Stimulated activated CD8-positive, alpha-beta memory T cell treated with anti-CD3 and anti-CD28 coated beads, Interleukin-15, amount 100 ng/mL, for 4 hours (primary cell): ENCODE data around the gene FOXO1.

Experiments
- DNase-seq, 2 donors: peaks; one replicate each; pipeline ENCODE4 v3.0.0-alpha.2; 2020; ENCODE audit warnings: low read depth in 2 of 2

FOXO1 gene

GRCh38 chr13:40540328-40541044 is 126.0 kb downstream of the FOXO1 start:
- DNase-seq = no peak

DNA sequence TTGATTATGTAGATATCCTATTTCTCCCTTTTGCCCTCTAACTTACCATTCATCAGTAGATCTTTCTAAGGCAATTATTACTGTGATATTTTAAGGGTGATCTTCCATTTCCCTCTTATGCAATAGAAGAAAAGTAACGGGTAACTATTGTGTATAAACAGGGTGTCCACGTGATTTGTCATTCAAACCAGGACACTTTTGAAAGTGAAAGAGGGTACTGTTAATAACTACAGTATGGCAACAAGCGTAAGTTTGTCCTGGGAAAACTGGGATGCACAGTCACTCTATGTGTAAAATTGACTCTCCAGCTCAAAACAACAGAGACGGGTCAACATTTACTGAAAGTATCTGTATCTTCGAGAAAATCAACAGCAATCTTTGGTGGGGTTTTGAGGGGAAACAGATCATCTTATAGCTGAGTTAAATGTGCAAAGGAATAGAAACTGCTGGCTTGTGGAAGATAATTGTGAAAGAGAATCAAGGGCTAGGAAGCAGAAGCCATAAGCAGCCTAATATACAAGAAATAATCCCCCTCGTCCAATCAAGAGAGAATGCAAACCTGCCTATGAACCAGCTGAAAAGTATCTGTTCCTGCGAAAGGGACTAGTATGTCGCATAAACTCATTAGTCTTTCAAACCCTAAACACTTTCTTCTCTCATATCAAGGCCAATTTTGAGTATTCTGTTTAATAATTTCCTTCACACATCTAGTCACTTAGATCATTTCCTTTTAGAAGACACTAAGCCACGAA is 126.7 kb downstream of the FOXO1 start:
- DNase-seq = no peak

- DNase-seq = no peak
These were observed 129.1 kb downstream of the FOXO1 start for GRCh38 chr13:40537146-40537895.

GRCh38 chr13:40536443-40537113 is 129.9 kb downstream of the FOXO1 start:
- no peak for DNase-seq

GRCh38 chr13:40535345-40535836 is 131.1 kb downstream of the FOXO1 start:
- DNase-seq = no peak

GRCh38 chr13:40534456-40534855 is 132.0 kb downstream of the FOXO1 start:
- no peak for DNase-seq

- DNase-seq = no peak
These were observed 133.4 kb downstream of the FOXO1 start for GRCh38 chr13:40533072-40533471.

- DNase-seq = no peak
These were observed 135.5 kb downstream of the FOXO1 start for GRCh38 chr13:40530961-40531360.

GRCh38 chr13:40528881-40529280 is 137.6 kb downstream of the FOXO1 start:
- DNase-seq = no peak

DNA sequence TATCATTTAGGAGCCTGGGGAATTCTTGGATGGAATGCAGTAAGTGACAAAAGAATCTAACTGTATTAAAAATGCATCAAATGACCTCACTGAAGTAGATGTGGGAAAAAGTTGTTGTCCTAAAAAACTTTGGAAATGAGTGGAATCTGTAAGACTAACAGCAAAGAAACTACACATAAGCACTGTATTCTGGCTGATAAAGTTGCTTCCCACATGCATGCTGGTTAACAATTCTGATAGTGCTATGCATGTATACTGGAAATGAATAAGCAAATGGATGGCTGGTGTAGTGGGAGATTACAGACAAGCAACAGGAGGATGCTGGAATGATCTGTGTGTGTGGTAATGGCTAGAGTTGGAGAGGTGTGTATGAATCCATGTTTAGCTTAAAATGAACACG is 138.5 kb downstream of the FOXO1 start:
- DNase-seq = no peak

- DNase-seq = no peak
These were observed 144.2 kb downstream of the FOXO1 start for GRCh38 chr13:40522282-40522681.

- no peak for DNase-seq
These were observed 145.5 kb downstream of the FOXO1 start for GRCh38 chr13:40520916-40521315.

DNA sequence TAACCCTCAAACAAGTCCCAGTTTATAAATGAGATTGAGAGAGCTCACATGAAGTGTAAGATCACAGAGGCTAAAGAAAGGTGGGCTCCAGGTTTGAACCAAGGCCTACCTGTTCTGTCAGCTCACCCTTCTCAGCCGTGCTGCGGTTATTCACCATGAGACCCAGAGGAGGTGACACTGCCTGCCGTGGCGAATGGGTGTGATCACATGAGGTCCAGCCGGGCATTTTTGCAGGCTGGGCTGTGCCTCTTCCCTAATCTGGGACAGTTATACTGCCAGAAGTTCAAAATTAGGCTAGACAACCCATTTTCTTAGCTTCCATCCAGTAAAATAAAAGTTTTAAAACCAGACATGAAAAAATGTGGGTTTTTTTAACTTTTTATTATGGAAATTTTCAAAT is 146.8 kb downstream of the FOXO1 start:
- DNase-seq = no peak

DNA sequence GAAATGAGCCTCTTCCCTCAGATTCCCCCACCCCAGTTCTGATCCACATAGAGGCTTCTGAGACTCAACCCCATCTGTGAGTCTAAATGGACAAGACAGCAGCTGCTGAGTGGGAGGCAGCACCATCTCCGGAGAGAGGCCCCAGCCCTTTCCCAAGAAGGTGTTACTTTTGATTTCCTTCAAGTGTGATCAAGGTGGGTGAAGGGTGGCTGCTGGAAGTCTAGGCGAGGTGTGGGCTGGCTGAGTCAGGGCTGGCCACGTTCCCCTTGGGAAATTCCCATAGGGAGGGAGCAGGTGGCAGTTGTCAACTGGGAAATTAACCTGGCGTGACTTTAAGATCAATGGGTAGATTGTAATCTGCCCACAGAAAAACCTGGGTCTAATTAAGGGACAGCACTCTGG is 148.0 kb downstream of the FOXO1 start:
- peak; percentile 17 to 41 for DNase-seq

DNA sequence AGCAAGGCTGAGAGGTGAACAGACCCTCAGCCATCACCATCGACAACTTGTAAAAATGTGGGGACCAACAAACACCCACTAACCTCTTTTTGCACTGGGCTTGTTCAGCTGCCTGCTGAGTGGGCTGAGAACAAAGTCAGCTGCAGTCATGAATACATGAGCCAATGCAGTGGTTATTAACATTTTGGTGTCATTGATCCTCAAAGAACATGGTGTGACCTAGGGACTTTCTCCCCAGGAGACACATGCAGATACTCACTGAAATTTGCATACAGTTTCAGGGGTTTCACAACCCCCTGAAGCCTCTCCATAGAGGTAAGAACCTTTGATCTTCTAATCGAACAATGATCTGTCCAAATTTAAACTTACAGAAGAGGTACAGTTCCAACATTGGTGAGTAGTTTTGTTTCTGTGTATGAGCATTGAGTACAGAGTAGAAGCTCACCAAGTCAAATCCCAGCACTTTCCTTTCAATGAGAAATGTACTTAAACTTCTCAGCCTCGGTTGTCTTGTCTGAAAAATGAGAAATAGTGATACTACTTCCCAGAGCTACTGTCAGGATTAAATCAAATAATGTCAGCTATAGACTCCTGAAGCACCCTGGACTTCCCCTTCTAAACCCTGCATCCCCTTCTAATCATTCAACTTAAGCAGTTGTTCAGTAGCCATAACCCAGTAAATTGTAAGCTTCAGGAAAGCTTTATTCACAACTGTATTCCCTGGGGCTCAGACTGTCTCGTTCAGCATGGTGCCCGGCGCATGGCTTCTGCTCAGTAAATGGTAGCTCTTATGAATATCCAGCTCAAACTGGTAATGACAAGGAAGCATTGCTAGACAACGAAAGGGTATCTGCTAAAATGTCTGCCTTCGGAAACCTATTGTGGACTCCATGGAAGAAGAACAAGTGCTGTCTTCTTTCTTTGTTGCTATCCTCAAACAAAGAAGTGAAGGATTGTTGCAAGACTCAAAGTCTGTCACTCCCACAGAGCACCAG is 148.7 kb downstream of the FOXO1 start:
- DNase-seq = no peak

GRCh38 chr13:40515702-40516101 is 150.7 kb downstream of the FOXO1 start:
- DNase-seq = no peak

- DNase-seq = no peak
These were observed 151.6 kb downstream of the FOXO1 start for GRCh38 chr13:40514802-40515201.

GRCh38 chr13:40509876-40510275 is 156.6 kb downstream of the FOXO1 start:
- no peak for DNase-seq

- DNase-seq = no peak
These were observed 157.6 kb downstream of the FOXO1 start for GRCh38 chr13:40508767-40509342.

DNA sequence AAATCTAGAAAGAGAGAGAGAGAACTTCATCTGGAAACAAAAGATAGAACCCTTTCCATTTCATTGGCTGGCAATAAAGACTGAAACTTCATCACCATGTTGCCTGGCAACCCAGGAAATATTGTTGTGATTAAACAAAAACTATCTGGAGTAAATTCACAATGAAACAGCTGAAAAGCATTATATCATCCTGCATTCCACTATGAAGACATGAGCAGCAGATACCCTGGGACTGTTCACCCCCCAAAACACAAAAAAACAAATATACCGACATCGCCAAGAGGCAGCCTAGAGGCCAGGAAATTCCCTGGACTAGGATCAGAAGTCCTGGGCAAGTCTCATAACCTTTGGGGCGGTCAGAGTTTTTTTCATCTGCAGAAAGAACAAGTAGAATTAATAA is 158.3 kb downstream of the FOXO1 start:
- no peak for DNase-seq
